Endodermal cell (in vitro differentiated cells): ENCODE results near the gene LMOD1. TPM values are rescaled to one million over a fixed set of nuclear protein-coding genes. Genes with fewer than 3 reads are reported as not detected.
A peak's percentile ranks its signal among the peaks of the same experiment; 100 is the strongest.

Experiments
- DNase-seq: peaks from one replicate; pipeline ENCODE4 v3.0.0-alpha.2; 2017
- H3K27ac ChIP-seq: 2 replicates; pipeline ENCODE4 v1.5.1; 2013; ENCODE audit warnings: mild to moderate bottlenecking, low read depth, low read length, moderate library complexity
- H3K27me3 ChIP-seq: 2 replicates; pipeline ENCODE4 v1.6.1; 2013; ENCODE audit warnings: mild to moderate bottlenecking, low read length, moderate library complexity; ENCODE audit not compliant: insufficient read depth, control insufficient read depth, poor library complexity, severe bottlenecking
- H3K36me3 ChIP-seq: 2 replicates; pipeline ENCODE4 v1.7.0; 2013; ENCODE audit warnings: mild to moderate bottlenecking, low read length, moderate library complexity; ENCODE audit not compliant: control insufficient read depth, insufficient read depth
- H3K4me1 ChIP-seq: one replicate; pipeline ENCODE4 v1.7.0; 2013; ENCODE audit warnings: low read length; ENCODE audit not compliant: control insufficient read depth, insufficient read depth
- H3K4me3 ChIP-seq: 2 replicates; pipeline ENCODE4 v1.5.1; 2013; ENCODE audit warnings: mild to moderate bottlenecking, low read length, moderate library complexity
- H3K9ac ChIP-seq: 2 replicates; pipeline ENCODE4 v1.6.1; 2013; ENCODE audit warnings: mild to moderate bottlenecking, low read length, moderate library complexity; ENCODE audit not compliant: poor library complexity, severe bottlenecking; ENCODE audit errors: extremely low read depth
- H3K9me3 ChIP-seq: 2 replicates; pipeline ENCODE4 v1.6.1; 2013; ENCODE audit warnings: mild to moderate bottlenecking, low read length, moderate library complexity; ENCODE audit not compliant: control insufficient read depth
- H3K27ac Mint-ChIP-seq: 2 replicates; pipeline ENCODE4 v1.8.0; 2020; ENCODE audit warnings: mixed read lengths
- H3K27me3 Mint-ChIP-seq: 2 replicates; pipeline ENCODE4 v1.8.0; 2021; ENCODE audit warnings: mild to moderate bottlenecking, mixed read lengths; ENCODE audit not compliant: insufficient read depth
- H3K36me3 Mint-ChIP-seq: 2 replicates; pipeline ENCODE4 v1.8.0; 2020; ENCODE audit warnings: low read depth, mixed read lengths
- H3K4me1 Mint-ChIP-seq: 2 replicates; pipeline ENCODE4 v1.8.0; 2020; ENCODE audit warnings: mixed read lengths
- H3K4me3 Mint-ChIP-seq: 2 replicates; pipeline ENCODE4 v1.8.0; 2020; ENCODE audit warnings: mild to moderate bottlenecking, moderate library complexity, mixed read lengths
- H3K9me3 Mint-ChIP-seq: 2 replicates; pipeline ENCODE4 v1.8.0; 2020; ENCODE audit warnings: mild to moderate bottlenecking, mixed read lengths
- WGBS, 2 experiments: methylation state at CpG; one replicate each; pipeline versions ENCODE4 v1.1.5 to v1.1.7; 2013; ENCODE audit warnings: missing lambda C conversion rate in 2 of 2, mixed read lengths in 1 of 2; ENCODE audit not compliant: insufficient coverage in 1 of 2, insufficient read length in 1 of 2; 5-methylcytosine and 5-hydroxymethylcytosine counted together
- total RNA-seq, 2 donors: library from RNA; stranded (reverse); fragmentation: NEBNext Ultra II Directional in 1 of 2; extraction: Animal tissue kit (Norgen Biotek cat#: 25700) in 1 of 2; gene quantifications; 2 replicates in 1 of 2; 3 replicates in 1 of 2; pipeline ENCODE4 v1.2.1, GENCODE V29; 2021
- TF ChIP-seq, protein P1 (sequence below): fragments of 200-600 bp; sonication (generic); conservative IDR thresholded peaks from 2 replicates; pipeline ENCODE4 v1.5.0; 2021; ENCODE audit warnings: antibody characterized with exemption, mild to moderate bottlenecking

Gene LMOD1
- total RNA-seq, 2 donors from 2014 or later, result 0.31 to 0.60 TPM

DNA sequence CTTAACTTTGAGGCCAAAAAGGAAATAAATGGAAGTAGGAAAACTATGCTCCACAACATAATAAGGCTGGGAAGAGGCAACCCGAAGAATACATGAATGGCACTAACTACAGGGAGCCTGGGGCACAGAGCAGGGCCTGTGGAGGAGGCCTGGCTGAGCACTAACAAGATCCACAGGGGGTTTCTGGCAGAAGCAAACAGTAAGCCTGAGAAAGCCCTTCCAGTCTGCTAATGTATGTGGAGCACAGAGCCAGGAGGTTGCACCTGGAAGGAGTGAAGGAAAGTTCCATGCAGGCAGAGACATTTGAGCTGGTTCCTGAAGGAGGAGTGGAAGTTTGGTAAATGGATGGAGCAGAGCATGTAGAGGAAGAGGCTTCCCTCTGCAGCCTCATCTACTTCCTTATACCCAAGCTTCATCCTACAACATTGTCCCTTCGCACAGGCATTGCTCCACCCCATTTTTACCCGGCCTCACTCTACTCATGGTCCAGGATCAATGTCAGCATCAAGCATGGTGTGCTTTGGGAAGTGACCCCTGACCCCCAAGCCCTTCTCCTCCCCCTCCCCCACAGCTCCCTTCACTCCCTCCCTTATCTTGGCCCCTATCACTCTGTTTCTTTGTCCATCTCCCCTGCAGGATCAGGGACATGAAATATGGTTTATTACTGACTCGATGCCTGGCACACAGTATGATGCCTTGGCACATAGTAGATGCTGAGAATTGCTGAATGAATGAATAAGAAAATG is 34.3 kb downstream of the LMOD1 start:
- Mint-ChIP-seq H3K36me3 (no peaks in the 10 kb centered on the region), H3K4me1 (peaks cover 14% of the 10 kb centered on the region), H3K9me3 (no peaks in the 10 kb centered on the region), H3K27me3 (no peaks in the 10 kb centered on the region), H3K27ac (peak overlapping the region; percentile 60), H3K4me3 (no peak overlapping the region)
- Histone ChIP-seq H3K27ac (no peak overlapping the region), H3K9ac (no peak overlapping the region), H3K4me1 (peaks cover 3% of the 10 kb centered on the region), H3K36me3 (no peaks in the 10 kb centered on the region), H3K9me3 (no peaks in the 10 kb centered on the region), H3K4me3 (no peak overlapping the region), H3K27me3 (no peaks in the 10 kb centered on the region)
- peak; percentile 83 for DNase-seq
- WGBS, 2 experiments, result 70 to 74% methylated on average over 3 to 4 of the region's 4 CpGs
- TF ChIP-seq, protein P1, sequence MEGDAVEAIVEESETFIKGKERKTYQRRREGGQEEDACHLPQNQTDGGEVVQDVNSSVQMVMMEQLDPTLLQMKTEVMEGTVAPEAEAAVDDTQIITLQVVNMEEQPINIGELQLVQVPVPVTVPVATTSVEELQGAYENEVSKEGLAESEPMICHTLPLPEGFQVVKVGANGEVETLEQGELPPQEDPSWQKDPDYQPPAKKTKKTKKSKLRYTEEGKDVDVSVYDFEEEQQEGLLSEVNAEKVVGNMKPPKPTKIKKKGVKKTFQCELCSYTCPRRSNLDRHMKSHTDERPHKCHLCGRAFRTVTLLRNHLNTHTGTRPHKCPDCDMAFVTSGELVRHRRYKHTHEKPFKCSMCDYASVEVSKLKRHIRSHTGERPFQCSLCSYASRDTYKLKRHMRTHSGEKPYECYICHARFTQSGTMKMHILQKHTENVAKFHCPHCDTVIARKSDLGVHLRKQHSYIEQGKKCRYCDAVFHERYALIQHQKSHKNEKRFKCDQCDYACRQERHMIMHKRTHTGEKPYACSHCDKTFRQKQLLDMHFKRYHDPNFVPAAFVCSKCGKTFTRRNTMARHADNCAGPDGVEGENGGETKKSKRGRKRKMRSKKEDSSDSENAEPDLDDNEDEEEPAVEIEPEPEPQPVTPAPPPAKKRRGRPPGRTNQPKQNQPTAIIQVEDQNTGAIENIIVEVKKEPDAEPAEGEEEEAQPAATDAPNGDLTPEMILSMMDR, result no peak

DNA sequence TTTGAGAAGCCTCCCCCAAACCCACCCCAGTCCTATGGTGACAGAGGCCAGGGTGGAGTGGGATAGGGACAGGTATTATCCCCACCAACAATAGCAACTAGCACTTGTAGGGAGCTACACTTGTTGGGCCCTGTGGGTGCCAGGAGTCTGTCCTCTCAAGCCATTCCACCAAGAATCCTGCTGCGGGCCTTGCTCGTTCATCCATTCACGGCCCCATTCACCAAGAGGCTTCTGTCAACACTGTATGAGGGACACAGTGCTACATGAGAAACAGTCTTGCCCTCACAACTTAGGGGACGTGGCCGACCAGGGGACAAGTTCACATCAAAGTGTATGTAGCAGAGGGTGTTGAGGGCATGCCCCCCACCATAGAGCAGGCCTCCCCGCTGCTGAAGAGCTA is 38.7 kb downstream of the LMOD1 start:
- peaks cover 12% of the 10 kb centered on the region for H3K4me1 Mint-ChIP-seq
- no peaks in the 10 kb centered on the region for H3K9me3 Mint-ChIP-seq
- H3K36me3 ChIP-seq, result no peaks in the 10 kb centered on the region
- H3K27ac Mint-ChIP-seq, result no peak overlapping the region
- no peaks in the 10 kb centered on the region for H3K9me3 ChIP-seq
- TF ChIP-seq, protein P1, result no peak
- no peaks in the 10 kb centered on the region for H3K36me3 Mint-ChIP-seq
- H3K4me3 Mint-ChIP-seq, result no peak overlapping the region
- no peaks in the 10 kb centered on the region for H3K27me3 ChIP-seq
- H3K4me3 ChIP-seq, result no peak overlapping the region
- H3K27me3 Mint-ChIP-seq, result no peaks in the 10 kb centered on the region
- no peak for DNase-seq
- H3K9ac ChIP-seq, result no peak overlapping the region
- 89 to 97% methylated on average over 5 to 6 of the region's 6 CpGs for WGBS, 2 experiments
- no peak overlapping the region for H3K27ac ChIP-seq
- peaks cover 3% of the 10 kb centered on the region for H3K4me1 ChIP-seq

DNA sequence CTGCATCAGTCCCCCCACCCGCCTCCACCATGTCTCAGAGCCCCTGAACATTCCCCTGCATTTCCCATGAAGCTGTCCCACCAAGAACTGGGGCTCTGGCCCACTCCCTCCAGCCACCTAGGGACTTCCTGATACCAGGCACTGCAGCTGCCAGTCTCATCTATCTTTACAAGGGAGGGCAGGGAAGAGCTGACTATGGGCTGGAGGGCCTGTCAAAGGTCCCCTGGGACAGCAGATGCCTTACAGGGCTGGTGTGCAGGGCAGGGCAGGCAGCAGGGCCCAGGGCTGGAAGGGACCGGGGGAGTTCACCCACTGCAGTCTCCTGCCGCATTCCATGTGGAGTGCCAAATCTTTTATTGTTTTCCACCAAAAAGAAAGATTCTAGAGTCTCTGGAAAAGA is 40.0 kb downstream of the LMOD1 start:
- no peaks in the 10 kb centered on the region for H3K9me3 Mint-ChIP-seq
- Histone ChIP-seq H3K4me3 (no peak overlapping the region), H3K36me3 (no peaks in the 10 kb centered on the region), H3K9me3 (no peaks in the 10 kb centered on the region), H3K27me3 (no peaks in the 10 kb centered on the region), H3K27ac (no peak overlapping the region), H3K9ac (no peak overlapping the region), H3K4me1 (no peaks in the 10 kb centered on the region)
- H3K27ac Mint-ChIP-seq, result no peak overlapping the region
- TF ChIP-seq, protein P1, result no peak
- H3K4me1 Mint-ChIP-seq, result peaks cover 3% of the 10 kb centered on the region
- H3K36me3 Mint-ChIP-seq, result no peaks in the 10 kb centered on the region
- no peak for DNase-seq
- no peak overlapping the region for H3K4me3 Mint-ChIP-seq
- 94 to 100% methylated on average over 2 to 3 of the region's 3 CpGs for WGBS, 2 experiments
- H3K27me3 Mint-ChIP-seq, result no peaks in the 10 kb centered on the region
